Activated CD8-positive, alpha-beta memory T cell treated with anti-CD3 and anti-CD28 coated beads, Interleukin-2, amount 50 U/mL, for 4 hours (primary cell): Measurements from ENCODE around the gene MOB3A.
A peak's percentile ranks its signal among the peaks of the same experiment; 100 is the strongest.
"Not testable (repeated sequence)": the region's sequence is repeated elsewhere in the genome, so short reads cannot be mapped to it uniquely, and the experiment has no call there.

Experiments
- DNase-seq: peaks from one replicate; pipeline ENCODE4 v3.0.0-alpha.2; 2020

The MOB3A gene

DNA sequence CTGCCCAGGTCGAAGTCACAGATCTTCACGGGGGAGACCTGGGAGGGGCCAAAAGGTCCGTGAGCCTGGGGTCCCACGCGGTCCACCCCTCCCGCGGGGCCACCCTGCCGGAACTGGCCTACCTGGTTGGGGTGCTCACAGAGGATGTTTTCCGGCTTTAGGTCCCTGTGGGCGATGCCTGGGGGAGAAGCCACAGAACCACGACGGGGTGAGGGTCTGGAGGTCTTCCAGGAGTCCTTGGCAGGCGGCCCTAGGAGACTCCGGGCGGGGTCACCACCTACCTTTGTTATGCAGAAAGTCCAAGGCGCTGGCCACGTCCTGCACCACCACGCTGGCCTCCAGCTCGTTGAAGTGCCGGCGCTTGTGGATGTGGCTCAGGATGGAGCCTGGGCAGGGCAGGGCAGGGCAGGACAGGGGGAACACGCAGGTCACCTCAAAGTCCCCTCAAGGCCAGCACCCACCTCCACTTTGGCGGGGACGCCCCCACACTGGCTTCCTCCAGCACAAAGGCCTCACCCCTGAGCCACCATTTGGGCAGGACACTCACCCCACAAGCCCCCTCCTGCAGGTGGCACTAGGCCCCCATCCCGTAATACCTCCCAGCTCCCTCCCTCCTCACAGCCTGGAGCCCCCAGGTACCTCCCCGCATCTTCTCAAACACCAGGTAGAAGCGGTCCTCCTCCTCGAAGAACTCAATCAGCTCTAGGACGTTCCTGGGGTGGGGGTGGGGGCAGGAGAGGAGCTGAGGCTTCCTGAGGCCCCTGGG lies 53.5 kb downstream of the MOB3A start:
- DNase-seq, result no peak

DNA sequence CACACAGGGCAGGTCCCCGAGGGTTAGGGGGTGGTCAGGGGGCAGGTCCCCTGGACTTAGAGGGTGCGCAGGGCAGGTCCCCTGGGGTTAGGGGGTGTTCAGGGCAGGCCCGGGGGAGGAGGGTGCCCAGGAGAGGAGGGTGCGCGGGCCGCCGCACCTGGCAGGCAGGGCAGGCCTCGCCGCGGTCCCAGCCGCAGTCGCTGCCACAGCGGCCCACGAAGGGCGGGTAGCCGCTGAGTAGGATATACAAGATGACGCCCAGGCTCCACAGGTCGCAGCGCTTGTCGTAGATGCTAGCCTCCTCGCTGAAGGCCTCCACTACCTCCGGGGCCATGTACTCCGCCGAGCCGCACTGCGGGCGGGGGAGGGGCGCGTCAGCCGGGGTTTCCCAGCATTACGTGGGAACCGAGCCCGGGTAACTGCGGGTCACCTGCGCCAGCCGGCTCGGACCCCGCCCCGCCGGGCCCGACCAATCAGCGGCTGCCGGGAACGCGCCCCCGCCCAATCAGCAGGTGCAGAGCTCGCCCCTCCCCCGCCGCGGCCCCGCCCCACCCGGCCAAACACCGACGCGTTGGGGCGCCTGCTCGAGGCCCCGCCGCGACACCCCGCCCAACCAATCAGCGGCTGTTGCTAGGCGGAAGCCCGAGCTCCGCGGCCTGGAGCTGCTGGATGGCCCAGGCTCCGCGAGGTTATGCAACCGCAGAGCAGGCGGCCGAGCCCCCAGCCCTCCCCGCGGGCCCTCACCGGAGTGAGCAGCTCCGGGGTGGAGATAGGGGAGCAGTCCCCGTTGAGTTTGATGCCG lies 54.2 kb downstream of the MOB3A start:
- peak; percentile 100 for DNase-seq

DNA sequence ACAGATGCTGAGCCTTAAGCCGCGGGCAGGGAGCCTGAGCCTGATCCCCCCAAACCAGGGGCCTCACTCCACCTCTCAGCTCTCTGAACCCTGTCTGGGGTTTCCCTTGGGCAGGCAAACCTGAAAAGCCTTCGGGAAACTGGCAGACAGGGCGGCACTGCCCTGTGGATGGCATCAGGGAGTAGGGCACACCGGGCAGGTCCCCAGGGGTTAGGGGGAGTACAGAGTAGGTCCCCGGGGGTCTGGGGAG lies 54.8 kb downstream of the MOB3A start:
- DNase-seq, result no peak

DNA sequence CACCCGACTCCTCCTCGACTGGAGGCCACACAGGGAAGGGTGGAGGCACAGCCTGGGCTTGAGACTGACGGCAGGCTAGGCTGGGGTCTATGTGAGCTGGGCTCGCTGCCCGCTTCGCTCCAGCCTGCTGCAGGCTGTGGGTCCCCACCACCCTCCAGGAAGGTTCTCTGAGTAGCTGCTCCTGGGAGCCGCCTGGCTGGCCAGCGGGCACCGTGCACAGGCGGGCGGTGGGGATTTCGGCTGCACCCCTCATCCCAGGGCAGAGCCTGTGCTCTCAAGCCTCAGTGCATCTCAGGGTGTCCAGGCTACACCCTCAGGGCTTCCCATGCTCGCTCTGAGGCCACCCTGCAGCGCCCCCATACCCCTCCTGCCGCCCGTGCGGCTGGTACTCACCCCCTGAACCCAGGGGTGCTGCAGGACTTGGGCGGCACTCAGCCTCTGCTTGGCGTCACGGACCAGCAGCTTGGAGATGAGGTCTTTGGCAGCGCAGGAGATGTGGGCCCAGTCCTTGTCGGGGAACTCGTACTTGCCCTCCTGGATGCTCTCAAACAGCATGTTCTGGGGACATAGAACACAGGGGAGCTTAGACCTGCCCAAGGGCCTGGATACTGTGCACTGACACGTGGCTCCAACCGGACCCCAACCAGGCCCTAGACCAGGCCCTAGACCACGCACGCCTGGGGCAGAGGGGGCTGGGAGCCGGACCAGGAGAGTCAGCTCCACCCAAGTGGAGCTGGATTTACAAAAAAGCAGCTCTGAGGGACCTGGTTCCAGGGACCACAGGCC lies 55.3 kb downstream of the MOB3A start:
- DNase-seq, result no peak

DNA sequence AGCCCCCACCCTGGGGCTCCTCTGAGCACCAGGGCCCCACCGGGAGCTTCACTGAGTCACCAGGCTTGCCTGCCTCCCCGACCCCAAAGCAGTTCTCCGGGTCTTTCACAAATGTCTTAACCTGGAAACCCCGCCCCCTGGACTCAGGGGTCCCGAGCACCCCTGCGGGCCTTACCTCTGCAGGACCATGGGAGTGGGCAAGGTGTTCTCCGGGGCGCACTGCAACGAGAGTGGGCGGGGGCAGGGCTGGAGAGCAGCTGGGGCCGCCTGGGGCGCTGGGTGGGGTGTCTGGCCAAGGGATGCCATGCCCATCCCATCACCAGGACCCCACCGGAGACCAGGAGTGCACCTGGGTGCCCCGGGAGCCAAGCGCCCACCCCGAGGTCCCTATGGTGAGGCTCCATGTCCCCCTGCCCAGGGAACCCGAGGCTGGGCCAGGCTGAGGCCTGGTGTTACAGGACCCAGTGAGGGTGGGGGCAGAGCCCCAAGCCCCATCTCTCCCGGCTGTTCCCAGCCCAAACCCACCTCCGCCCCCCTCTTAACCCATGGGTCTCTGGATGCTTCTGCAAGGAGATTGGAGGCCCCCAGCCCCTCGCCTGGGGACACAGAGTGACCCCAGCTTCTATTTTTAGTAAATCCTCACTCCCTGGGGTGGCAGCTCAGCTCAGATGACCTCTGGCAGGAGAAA lies 56.0 kb downstream of the MOB3A start:
- no peak for DNase-seq

DNA sequence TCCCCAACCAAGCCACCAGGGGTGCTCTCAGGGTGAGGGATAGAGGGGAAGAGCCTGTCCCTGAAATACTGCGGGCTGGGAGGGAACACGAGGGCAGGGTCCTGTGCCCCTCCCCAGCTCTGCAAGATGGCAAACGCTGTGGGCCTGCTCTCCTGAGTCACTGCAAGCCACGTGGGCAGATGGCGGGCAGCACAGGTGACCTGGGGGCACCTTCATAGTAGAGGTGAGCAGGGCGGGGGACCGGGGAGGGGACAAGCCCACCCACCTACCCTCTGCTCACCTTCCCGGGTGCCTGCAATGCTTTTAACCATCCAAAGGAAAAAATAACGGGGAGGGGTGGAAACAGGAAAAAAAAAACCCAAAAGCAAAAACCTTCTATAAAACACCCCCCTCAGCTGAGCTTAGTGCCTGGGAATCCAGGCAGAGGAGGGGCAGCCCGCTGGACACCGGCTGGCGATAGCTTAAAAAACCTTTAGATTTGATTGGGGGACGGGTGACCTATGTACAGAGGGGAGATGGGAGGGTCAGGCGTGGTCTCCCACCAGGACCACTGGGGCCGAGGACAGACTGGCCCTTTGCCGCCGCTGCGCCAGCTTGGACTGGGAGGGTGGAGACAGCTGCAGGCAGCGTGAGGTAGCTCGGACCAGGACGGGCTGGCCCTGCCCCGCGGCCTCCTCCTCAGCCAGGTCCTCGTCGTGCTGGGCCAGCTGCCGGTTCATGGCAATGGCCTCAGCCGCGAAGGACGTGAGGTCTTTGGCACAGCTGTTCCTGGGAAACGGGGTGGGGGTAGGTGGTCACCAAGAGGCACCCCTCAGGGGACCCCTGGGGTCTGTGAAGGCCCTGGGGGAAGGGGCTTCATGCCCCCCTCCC lies 56.8 kb downstream of the MOB3A start:
- DNase-seq, result no peak

DNA sequence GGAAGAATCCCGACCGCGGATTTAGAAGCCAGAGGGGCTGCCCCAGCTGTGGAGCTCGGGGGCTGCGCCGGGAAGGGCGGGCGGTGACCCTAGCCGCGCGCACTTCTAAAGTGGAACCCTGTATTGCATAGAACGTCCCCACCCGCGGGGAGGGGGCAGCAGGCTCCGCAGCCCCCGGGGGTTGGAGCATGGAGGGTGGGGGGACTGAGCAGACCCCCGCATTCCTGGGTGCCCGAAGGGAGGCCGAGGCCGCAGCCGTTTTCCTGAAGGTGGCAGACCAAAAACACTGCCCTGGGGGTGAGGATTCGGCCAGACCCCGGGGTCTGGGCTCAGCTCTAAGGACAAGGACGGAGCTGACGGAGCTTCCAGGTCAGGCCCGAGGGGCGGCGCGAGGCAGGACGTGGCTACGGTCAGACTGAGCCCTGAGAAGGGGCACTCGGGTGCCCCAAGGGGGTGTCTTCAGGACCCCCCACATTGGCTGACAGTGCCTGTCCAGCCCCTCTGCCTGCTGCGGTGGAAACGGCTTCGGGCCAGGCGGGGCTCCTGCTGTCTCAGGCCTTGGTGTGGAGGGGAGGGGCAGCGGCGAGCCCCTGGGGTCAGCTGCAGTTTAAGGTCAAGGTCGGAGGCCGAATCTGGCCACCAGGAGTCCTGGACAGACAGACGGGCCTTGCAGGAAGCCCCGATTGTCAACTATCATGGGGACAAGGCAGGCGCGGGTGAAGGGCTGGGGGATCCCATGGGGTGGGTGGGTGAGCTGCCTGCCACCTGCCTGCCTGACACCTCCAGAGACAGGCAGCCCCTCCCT lies 57.6 kb downstream of the MOB3A start:
- DNase-seq, result no peak

DNA sequence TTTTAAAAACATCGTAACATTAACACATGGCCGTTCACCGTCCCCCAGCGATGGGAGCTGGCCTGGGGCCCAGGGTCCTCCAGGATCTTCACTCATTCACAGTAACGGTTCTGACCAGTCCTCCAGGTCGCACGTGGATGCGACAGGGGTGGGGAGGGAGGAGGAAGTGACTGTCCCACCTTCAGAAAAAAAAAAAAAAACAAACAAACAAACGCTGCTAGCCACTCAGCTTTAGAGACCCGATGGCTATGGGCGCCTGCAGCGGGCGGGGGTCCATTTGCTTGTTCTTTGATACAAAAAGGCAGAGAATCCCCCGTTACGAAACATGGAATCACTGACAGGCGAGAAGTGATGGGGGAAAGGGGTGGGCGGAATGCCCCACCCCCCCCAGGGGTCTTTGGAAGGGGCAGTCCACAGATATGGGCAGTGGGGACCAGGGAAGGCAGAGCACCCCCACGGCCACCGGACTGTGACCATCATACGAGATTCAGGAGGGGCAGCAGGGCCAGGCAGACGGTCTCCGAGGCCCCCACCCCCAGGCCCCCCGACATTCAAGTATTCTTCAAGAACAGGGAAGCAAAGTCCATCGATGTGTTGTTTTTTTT lies 58.4 kb downstream of the MOB3A start:
- DNase-seq, result no peak

DNA sequence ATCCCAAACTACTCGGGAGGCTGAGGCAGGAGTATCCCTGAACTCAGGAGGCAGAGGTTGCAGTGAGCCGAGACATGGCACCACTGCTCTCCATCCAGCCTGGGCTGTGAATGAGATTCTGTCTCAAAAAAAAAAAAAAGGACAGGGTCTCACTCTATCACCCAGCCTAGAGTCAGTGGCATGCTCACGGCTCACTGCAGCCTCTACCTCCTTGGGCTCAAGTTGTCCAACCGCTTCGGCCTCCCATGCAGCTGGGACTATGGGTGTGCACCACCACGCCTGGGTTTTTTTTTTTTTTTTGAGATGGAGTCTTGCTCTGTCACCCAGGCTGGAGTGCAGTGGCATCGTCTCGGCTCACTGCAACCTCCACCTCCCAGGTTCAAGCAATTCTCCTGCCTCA lies 59.7 kb downstream of the MOB3A start:
- DNase-seq, result no peak

DNA sequence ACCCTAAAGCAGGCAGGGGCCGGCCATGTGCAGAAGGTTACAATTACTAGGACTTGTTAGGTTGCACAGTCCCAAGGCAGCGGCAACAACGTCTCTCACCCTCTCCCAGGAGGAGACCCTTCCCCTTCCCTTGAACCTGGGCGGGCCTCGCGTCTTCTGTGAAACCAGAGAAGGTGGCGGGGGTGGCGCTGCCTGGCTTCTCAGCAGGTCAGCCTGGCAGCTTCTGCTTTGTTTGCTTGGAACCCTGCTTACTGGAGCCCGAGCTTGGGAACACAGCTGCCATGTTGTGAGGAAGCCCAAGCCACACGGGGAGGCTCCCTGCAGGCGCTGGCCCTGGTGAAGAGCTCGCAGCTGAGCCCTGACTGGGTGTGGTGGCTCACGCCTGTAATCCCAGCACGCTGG lies 60.5 kb downstream of the MOB3A start:
- DNase-seq, result no peak

DNA sequence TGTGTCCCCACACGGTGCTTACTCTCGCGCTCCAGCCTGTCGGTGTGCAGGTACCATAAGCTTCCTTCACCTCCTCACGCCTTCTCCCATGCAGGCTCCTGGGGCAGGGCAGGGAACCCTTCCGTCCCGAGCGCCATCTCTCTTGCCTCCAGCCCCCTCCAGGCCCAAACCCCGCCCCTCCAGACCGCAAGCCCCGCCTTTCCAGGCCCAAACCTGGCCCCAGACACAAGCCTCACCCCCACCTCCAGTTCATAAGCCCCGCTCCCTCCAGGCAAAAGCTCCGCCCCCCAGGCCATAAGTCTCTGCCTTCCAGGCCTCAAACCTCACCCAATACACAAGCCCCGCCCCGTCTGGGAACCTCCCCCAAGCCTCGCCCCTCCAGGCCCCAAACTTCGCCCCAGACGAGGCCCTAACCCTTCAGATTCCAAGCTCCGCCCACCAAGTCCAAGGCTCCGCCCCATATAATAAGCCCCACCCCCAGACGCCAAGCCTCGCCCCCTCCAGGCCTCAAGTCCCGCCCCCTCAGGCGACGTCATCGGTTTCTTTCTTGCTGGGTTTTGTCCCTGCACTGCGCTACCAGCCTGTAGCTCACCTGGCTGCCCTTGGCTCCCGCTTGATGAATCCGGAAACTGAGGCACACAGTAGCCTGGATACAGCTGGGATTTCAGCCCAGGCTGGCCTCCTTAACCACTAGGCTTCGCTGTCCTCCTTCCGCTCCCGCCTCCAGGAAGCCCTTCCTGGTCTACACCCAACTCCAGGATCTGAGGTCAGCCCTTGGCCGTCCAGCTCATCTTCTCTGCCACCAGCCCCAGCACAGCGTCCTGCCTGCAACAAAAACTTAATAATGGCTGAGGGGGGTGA lies 61.2 kb downstream of the MOB3A start:
- peak; percentile 55 for DNase-seq

DNA sequence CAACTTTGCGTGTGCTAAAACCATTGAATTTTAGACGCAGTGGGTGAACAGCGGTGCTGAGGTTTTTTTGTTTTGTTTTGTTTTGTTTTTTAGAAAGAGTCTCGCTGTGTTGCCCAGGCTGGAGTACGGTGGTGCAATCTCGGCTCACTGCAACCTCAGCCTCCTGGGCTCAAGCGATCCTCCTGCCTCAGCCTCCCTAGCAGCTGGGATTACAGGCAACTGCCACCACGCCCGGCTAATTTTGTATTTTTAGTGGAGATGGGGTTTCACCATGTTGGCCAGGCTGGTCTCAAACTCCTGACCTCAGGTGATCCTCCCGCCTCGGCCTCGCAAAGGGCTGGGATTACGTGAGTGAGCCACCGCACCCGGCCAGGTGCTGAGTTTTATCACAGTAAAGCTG lies 61.9 kb downstream of the MOB3A start:
- not testable (repeated sequence) for DNase-seq

DNA sequence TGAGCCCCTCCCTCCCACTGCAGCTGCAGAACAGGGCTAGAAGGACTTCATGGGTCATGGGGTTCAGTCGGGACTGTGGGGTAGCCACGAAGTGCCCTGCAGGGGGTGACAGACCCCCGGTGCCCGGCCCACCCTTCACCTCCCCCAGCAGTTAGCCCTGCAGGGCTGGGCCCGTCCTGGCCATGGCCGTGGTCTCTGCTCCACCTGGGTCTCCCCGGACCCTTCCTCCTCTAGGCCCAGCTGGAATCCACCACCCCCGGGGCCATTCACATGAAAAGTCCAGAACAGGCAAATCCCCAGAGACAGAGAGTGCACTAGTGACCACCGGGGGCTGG lies 62.3 kb downstream of the MOB3A start:
- no peak for DNase-seq

DNA sequence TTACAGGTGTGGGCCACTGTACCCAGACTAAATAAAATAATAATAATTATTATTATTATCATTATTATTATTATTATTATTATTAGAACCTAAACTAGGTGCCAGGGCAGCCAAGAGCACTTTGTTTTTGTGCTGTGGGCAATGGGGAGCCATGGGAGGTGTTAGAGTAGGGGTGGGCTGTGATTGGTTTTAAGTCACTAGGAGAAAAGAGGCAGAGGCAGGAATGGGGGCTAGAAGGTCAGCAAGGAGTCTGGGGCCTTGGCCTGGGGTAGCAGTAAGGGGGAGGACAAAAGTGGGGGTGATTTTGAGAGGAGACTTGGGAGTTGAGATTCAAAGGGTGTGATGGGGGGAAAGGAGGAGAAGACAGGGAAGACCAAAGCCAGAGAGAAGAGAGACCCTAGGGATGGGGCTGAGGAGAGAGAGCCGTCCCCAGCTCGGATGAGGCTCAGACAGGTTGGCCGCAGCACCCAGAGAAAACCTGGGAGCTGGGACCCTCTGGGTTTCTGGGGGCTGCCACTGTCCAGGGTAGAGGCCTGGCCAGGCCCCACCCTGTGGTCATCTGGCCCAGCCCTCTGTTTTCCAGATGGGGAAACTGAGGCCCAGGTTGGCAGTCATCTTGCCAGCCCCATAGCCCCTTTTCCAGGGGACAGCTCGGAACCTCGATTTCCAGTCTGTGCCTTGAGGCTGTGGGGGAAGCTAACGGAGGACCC lies 62.9 kb downstream of the MOB3A start:
- DNase-seq, result no peak

DNA sequence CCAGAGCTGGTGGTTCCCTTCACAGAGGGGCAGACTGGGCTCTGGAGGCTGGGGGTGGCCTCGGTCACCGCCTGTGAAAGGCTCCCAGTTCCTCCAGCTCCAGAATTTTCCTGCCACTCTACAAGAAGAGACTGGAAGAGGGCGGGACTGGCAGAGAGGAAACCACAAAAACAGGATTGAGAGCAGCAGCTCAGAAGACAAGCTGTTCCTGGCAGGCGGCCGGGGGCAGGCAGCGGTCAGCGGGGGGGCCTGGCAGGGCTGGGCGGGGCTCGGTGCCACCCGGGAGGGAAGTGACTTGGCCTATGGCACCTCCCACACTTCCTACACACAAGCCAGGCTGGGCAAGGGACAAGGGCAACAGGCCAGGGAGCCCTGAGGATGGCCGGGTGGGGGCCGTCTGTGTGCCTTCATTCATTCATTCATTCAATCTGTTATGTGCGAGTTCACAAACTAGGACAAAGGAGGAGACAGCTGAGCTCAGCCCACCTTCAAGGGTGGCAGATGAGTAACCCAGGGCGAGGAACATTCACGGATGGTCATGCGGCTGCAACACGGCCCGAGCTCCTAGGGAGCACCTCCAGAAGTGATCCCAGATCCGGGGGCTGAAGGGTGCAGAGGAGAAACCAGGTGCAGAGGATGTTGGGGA lies 63.7 kb downstream of the MOB3A start:
- DNase-seq, result no peak

DNA sequence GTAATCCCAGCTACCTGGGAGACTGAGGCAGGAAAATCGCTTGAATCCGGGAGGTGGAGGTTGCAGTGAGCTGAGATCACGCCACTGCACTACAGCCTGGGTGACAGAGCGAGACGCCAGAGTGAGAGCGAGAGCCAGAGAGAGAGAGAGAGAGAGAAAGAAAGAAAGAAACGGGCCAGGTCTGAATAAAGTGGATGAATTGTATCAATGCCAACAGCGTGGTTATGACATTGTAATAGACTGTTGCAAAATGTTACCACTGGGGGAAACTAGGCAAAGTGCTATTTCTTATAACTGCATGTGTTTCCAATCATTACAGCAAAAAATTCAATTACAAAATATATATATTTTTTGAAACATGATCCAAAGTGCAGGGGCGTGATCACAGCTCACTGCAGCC lies 68.8 kb downstream of the MOB3A start:
- DNase-seq, result no peak

DNA sequence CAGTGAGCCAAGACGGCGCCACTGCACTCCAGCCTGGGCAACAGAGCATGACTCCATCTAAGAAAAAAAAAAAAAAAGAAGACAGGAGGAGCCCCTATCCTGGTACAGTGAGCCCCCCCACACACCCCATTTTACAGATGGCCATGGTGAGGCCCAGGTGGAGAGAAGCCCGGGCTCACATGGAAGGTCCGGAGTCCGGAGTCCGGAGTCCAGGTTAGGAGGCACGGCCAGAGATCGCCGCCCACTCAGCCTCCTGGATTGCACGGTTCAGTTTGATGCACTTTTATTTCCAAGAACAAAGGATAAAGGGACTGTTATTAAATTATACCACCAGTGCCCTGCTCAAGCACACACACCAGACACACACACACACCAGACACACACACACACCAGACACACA lies 69.4 kb downstream of the MOB3A start:
- DNase-seq, result no peak

DNA sequence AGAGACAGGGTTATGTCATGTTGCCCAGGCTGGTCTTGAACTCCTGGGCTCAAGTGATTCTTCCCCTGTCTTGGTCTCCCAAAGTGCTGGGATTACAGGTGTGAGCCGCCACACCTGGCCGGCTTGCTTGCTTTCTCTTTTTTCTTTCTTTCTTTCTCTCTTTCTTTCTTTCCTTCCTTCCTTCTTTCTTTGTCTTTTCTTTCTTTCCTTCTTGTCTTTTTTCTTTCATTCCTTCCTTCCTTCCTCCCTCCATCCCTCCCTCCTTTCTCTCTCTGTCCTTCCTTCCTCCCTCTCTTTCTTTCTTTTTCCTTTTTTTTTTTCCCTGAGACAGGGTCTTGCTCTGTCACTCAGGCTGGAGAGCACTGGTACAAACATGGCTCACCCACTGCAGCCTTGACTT lies 73.8 kb downstream of the MOB3A start:
- DNase-seq, result no peak
